IMR-90 (cell line): ENCODE measurements around the gene FAU. TPM values are rescaled to one million over a fixed set of nuclear protein-coding genes. Genes with fewer than 3 reads are reported as not detected.

Source experiments
- ATAC-seq: fragments of 200-7000 bp; cut with Tn5 transposase; 2 replicates; pipeline ENCODE4 v1.9.1; 2020; ENCODE audit warnings: low read depth, mild to moderate bottlenecking, moderate library complexity
- BruUV-seq: library from RNA; stranded (reverse); fragments of 400-500 nt; replicated peaks from 2 replicates; lab custom pipeline; 2021; lab: Mats Ljungman, UMichigan
- CTCF ChIA-PET: fragments of 300-600 bp; formaldehyde crosslinking; extraction: SDS; loops from one replicate; lab custom pipeline; 2021; ENCODE audit warnings: antibody characterized with exemption; lab: Yijun Ruan, JAX
- POLR2A ChIA-PET: fragments of 300-600 bp; sonication (Branson Sonifier 250); formaldehyde crosslinking; loops from one replicate; lab custom pipeline; 2022; ENCODE audit warnings: antibody characterized with exemption; ENCODE audit not compliant: unreplicated experiment; lab: Charles Lee
- DNase-seq: peaks from one replicate; pipeline ENCODE4 v3.0.0; 2013
- H2AFZ ChIP-seq: replicated peaks from 2 replicates; pipeline ENCODE3; 2013; ENCODE audit warnings: low read length, mild to moderate bottlenecking; ENCODE audit not compliant: poor library complexity
- H2AK5ac ChIP-seq: 2 replicates; pipeline ENCODE4 v1.6.1; 2013; ENCODE audit warnings: low read depth, low read length, inconsistent platforms
- H2AK9ac ChIP-seq: replicated peaks from 2 replicates; pipeline ENCODE3; 2013; ENCODE audit warnings: mild to moderate bottlenecking, low read depth, low read length, moderate library complexity; ENCODE audit not compliant: poor library complexity
- H2BK120ac ChIP-seq: 2 replicates; pipeline ENCODE4 v1.6.1; 2013; ENCODE audit warnings: low read depth, low read length, inconsistent platforms
- H2BK15ac ChIP-seq: 3 replicates; pipeline ENCODE4 v1.6.1; 2013; ENCODE audit warnings: low read depth, low read length, inconsistent platforms
- H2BK20ac ChIP-seq: 2 replicates; pipeline ENCODE4 v1.6.1; 2013; ENCODE audit warnings: low read depth, mild to moderate bottlenecking, inconsistent platforms, low read length, moderate library complexity
- H2BK5ac ChIP-seq: 2 replicates; pipeline ENCODE4 v1.6.1; 2013; ENCODE audit warnings: mild to moderate bottlenecking, low read depth, low read length, inconsistent platforms; ENCODE audit not compliant: poor library complexity, severe bottlenecking
- H3K14ac ChIP-seq: replicated peaks from 2 replicates; pipeline ENCODE4 v1.6.1; 2013; ENCODE audit warnings: low read depth, low read length, inconsistent platforms
- H3K18ac ChIP-seq: 2 replicates; pipeline ENCODE4 v1.6.1; 2013; ENCODE audit warnings: low read depth, low read length, control low read depth
- H3K23ac ChIP-seq: 2 replicates; pipeline ENCODE4 v1.6.1; 2013; ENCODE audit warnings: low read depth, low read length, inconsistent platforms
- H3K27ac ChIP-seq: 2 replicates; pipeline ENCODE4 v1.5.1; 2013; ENCODE audit warnings: mild to moderate bottlenecking, control low read depth, low read length; ENCODE audit not compliant: insufficient read depth
- H3K27me3 ChIP-seq: 2 replicates; pipeline ENCODE4 v1.6.1; 2013; ENCODE audit warnings: low read length; ENCODE audit not compliant: control insufficient read depth, insufficient read depth
- H3K36me3 ChIP-seq: 2 replicates; pipeline ENCODE4 v1.6.1; 2013; ENCODE audit warnings: low read length, mixed read lengths; ENCODE audit not compliant: control insufficient read depth, insufficient read depth
- H3K4ac ChIP-seq: 2 replicates; pipeline ENCODE4 v1.6.1; 2013; ENCODE audit warnings: low read depth, low read length, inconsistent platforms
- H3K4me1 ChIP-seq: 2 replicates; pipeline ENCODE4 v1.6.1; 2013; ENCODE audit warnings: low read length, mixed read lengths; ENCODE audit not compliant: control insufficient read depth, insufficient read depth
- H3K4me2 ChIP-seq: 2 replicates; pipeline ENCODE4 v1.6.1; 2013; ENCODE audit warnings: low read depth, mild to moderate bottlenecking, control low read depth, low read length, moderate library complexity
- H3K4me3 ChIP-seq: 2 replicates; pipeline ENCODE4 v1.5.1; 2013; ENCODE audit warnings: low read depth, mild to moderate bottlenecking, control low read depth, low read length, moderate library complexity; ENCODE audit not compliant: insufficient read depth
- H3K56ac ChIP-seq: 2 replicates; pipeline ENCODE4 v1.6.1; 2013; ENCODE audit warnings: low read length, inconsistent platforms; ENCODE audit not compliant: insufficient read depth; ENCODE audit errors: extremely low read depth
- H3K79me1 ChIP-seq, 2 experiments: 2 replicates each; pipeline ENCODE4 v1.6.1; 2013; ENCODE audit warnings: low read length in 2 of 2, inconsistent platforms in 1 of 2, low read depth in 1 of 2
- H3K9ac ChIP-seq: 2 replicates; pipeline ENCODE4 v1.6.1; 2013; ENCODE audit warnings: low read depth, low read length, control low read depth
- H3K9me1 ChIP-seq: 2 replicates; pipeline ENCODE4 v1.6.1; 2013; ENCODE audit warnings: low read length, inconsistent platforms; ENCODE audit not compliant: insufficient read depth
- H3K9me3 ChIP-seq: 2 replicates; pipeline ENCODE4 v1.6.1; 2013; ENCODE audit warnings: low read length; ENCODE audit not compliant: control insufficient read depth, insufficient read depth
- H4K20me1 ChIP-seq: 2 replicates; pipeline ENCODE4 v1.6.1; 2013; ENCODE audit warnings: low read length, inconsistent platforms; ENCODE audit not compliant: insufficient read depth
- H4K5ac ChIP-seq: 2 replicates; pipeline ENCODE4 v1.6.1; 2013; ENCODE audit warnings: mild to moderate bottlenecking, low read depth, low read length, control low read depth
- H4K8ac ChIP-seq, 2 experiments: 2 replicates each; pipeline ENCODE4 v1.6.1; 2013; ENCODE audit warnings: low read depth in 2 of 2, low read length in 2 of 2, control low read depth in 1 of 2, inconsistent platforms in 1 of 2
- H4K91ac ChIP-seq: 2 replicates; pipeline ENCODE4 v1.6.1; 2013; ENCODE audit warnings: low read depth, low read length, inconsistent platforms; ENCODE audit not compliant: insufficient read depth
- BHLHE40 ChIP-seq: fragments of 150-350 bp; IDR thresholded peaks from 2 replicates; pipeline ENCODE4 v1.6.1; 2016; ENCODE audit warnings: mild to moderate bottlenecking, low read depth, low read length
- CEBPB ChIP-seq: IDR thresholded peaks from 2 replicates; pipeline ENCODE4 v1.6.1; 2012; ENCODE audit warnings: low read depth, low read length, improper control_type of control experiment
- CHD1 ChIP-seq: IDR thresholded peaks from 2 replicates; pipeline ENCODE4 v1.6.1; 2012; ENCODE audit warnings: low read depth, low read length, improper control_type of control experiment
- FOS ChIP-seq: fragments of 150-350 bp; IDR thresholded peaks from 2 replicates; pipeline ENCODE4 v1.6.1; 2016; ENCODE audit warnings: low read depth, low read length
- MXI1 ChIP-seq: IDR thresholded peaks from 2 replicates; pipeline ENCODE4 v1.6.1; 2012; ENCODE audit warnings: low read depth, mild to moderate bottlenecking, low read length, moderate library complexity, borderline replicate concordance
- NFE2L2 ChIP-seq: fragments of 150-350 bp; IDR thresholded peaks from 2 replicates; pipeline ENCODE4 v1.6.1; 2016; ENCODE audit warnings: low read depth, mild to moderate bottlenecking, low read length
- POLR2A ChIP-seq: IDR thresholded peaks from 2 replicates; pipeline ENCODE4 v1.6.1; 2012; ENCODE audit warnings: mild to moderate bottlenecking, low read depth, low read length
- RAD21 ChIP-seq: IDR thresholded peaks from 2 replicates; pipeline ENCODE4 v1.6.1; 2012; ENCODE audit warnings: low read length, improper control_type of control experiment
- RFX5 ChIP-seq: IDR thresholded peaks from 2 replicates; pipeline ENCODE4 v1.8.0; 2012; ENCODE audit warnings: low read depth, mild to moderate bottlenecking, low read length, moderate library complexity
- WGBS, 2 experiments: methylation state at CpG; one replicate each; pipeline versions ENCODE4 v1.1.5 to v1.1.7; 2013; ENCODE audit warnings: missing lambda C conversion rate in 2 of 2; ENCODE audit not compliant: insufficient read length in 1 of 2; ENCODE audit errors: extremely low coverage in 2 of 2; 5-methylcytosine and 5-hydroxymethylcytosine counted together
- dilution Hi-C: fragments of 300-500 bp; cut with HindIII; formaldehyde crosslinking; loops from one replicate; pipeline ENCODE4 v1.14.3; 2018; ENCODE audit warnings: low sequenced_read_pairs; ENCODE audit not compliant: unreplicated experiment
- in situ Hi-C: fragments of 300-500 bp; cut with MboI; formaldehyde crosslinking; loops from 3 replicates; pipeline ENCODE4 v1.14.3; 2019; ENCODE audit warnings: low sequenced_read_pairs, inconsistent platforms, mixed read lengths
- intact Hi-C: fragments of 100-400 bp; cut with micrococcal nuclease; formaldehyde crosslinking; loops from 2 replicates; pipeline ENCODE4 v1.10.0; 2022
- polyA plus RNA-seq, 3 experiments: library from polyadenylated mRNA; depleted of rRNA; stranded (reverse); fragments of >200 nt; gene quantifications; 2 replicates each; pipeline ENCODE4 v1.2.3, GENCODE V29; 2012; ENCODE audit warnings: low replicate concordance in 1 of 3
- total RNA-seq: library from RNA; depleted of rRNA; stranded (reverse); fragments of >200 nt; gene quantifications from 2 replicates; pipeline ENCODE4 v1.2.3, GENCODE V29; 2012
- TF ChIP-seq, protein P1 (sequence below): fragments of 150-350 bp; IDR thresholded peaks from 2 replicates; pipeline ENCODE4 v1.6.1; 2016; ENCODE audit warnings: low read depth, mild to moderate bottlenecking, low read length, moderate library complexity, borderline replicate concordance
- TF ChIP-seq, protein P2 (sequence below): conservative IDR thresholded peaks from 2 replicates; pipeline ENCODE4 v1.5.1; 2012; ENCODE audit warnings: mild to moderate bottlenecking, low read depth, low read length, improper control_type of control experiment

FAU gene
- total and polyA plus RNA-seq, 2 of the 4 experiments (the other 2 are of a cell fraction), result 189 to 652 TPM

DNA sequence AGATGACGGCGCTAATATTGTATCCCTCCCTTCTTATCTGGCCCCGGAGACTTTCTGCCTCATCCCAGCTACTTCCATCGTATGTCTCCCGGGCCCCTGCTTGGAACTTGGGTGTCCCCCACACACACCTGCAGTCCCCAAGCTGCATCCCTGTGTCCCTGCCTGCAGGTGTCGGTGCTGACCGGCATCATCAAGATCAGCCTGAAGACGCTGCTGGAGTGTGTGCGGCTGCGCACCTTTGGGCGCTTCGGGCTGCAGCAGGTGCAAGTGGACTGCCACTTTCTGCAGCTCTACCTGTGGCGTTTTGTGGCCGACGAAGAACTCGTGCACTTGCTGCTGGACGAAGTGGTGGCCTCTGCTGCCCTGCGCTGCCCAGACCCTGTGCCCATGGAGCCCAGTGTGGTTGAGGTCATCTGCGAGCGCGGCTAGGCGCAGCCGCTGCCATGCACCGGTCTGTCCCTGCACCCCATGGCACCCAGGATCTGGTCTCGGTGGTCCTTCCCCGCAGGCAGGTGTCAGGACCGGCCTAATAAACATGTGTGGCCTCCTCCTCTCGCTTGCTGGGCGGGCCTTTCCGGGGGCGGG lies 10.7 kb downstream of the FAU start:
- TF ChIP-seq FOS (no peak), NFE2L2 (no peak), RAD21 (no peak), POLR2A (no peak), CHD1 (no peak), CEBPB (no peak), MXI1 (no peak), BHLHE40 (no peak), RFX5 (no peak)
- TF ChIP-seq, protein P1, sequence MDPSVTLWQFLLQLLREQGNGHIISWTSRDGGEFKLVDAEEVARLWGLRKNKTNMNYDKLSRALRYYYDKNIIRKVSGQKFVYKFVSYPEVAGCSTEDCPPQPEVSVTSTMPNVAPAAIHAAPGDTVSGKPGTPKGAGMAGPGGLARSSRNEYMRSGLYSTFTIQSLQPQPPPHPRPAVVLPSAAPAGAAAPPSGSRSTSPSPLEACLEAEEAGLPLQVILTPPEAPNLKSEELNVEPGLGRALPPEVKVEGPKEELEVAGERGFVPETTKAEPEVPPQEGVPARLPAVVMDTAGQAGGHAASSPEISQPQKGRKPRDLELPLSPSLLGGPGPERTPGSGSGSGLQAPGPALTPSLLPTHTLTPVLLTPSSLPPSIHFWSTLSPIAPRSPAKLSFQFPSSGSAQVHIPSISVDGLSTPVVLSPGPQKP, result no peak
- TF ChIP-seq, protein P2, sequence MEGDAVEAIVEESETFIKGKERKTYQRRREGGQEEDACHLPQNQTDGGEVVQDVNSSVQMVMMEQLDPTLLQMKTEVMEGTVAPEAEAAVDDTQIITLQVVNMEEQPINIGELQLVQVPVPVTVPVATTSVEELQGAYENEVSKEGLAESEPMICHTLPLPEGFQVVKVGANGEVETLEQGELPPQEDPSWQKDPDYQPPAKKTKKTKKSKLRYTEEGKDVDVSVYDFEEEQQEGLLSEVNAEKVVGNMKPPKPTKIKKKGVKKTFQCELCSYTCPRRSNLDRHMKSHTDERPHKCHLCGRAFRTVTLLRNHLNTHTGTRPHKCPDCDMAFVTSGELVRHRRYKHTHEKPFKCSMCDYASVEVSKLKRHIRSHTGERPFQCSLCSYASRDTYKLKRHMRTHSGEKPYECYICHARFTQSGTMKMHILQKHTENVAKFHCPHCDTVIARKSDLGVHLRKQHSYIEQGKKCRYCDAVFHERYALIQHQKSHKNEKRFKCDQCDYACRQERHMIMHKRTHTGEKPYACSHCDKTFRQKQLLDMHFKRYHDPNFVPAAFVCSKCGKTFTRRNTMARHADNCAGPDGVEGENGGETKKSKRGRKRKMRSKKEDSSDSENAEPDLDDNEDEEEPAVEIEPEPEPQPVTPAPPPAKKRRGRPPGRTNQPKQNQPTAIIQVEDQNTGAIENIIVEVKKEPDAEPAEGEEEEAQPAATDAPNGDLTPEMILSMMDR, result no peak
- Histone ChIP-seq H3K79me1 (peaks cover 0 to 28% of the 10 kb centered on the region in 2 experiments), H3K23ac (no peak overlapping the region), H4K20me1 (peaks cover 11% of the 10 kb centered on the region; the same call in 1 of the 2 replicates), H3K9ac (no peak overlapping the region), H3K4me1 (peaks cover 14% of the 10 kb centered on the region; the same call in 1 of the 2 replicates), H2BK20ac (no peak overlapping the region), H2BK120ac (no peak overlapping the region), H3K9me3 (no peaks in the 10 kb centered on the region), H2AFZ (peak overlapping the region; percentile 62), H3K27me3 (no peaks in the 10 kb centered on the region), H3K27ac (no peak overlapping the region), H2BK15ac (no peak overlapping the region), H3K18ac (no peak overlapping the region), H4K91ac (no peak overlapping the region), H3K4me3 (no peak overlapping the region), H4K5ac (no peak overlapping the region), H2AK9ac (peak overlapping the region; percentile 72), H3K4ac (no peak overlapping the region), H4K8ac (no peak overlapping the region), H2BK5ac (no peak overlapping the region), H3K56ac (no peak overlapping the region), H3K36me3 (peaks cover 11% of the 10 kb centered on the region), H3K4me2 (no peak overlapping the region), H3K9me1 (0 out of 2 replicates have a peak, but pooled peaks cover 2% of the 10 kb centered on the region), H2AK5ac (no peak overlapping the region), H3K14ac (no peak overlapping the region)
- intact Hi-C loops, result loop anchor here (2.0 to 5.0 kb wide), 2 partner anchors 141 to 264 kb away; no protein-coding TSS in a partner anchor
- CTCF ChIA-PET, result interaction anchor here (1.3 to 3.5 kb wide), 2 partner anchors 9 to 13 kb away, joined by 5 to 15 read pairs; no protein-coding TSS in a partner anchor
- in situ Hi-C loops, result no loop called here
- 64% methylated on average over 20 of the region's 31 CpGs; no CpG with 5 or more reads in 1 of the 2 experiments for WGBS, 2 experiments
- dilution Hi-C loops, result no loop called here
- no TSS peak for BruUV-seq
- POLR2A ChIA-PET, result interaction anchor here (0.6 to 1.0 kb wide), 2 partner anchors 11 to 12 kb away, joined by 3 to 5 read pairs; partner anchors contain the start of genes FAU and MRPL49
- ATAC-seq (no peak), DNase-seq (no peak)
